Spleen (tissue), 11 donors: ENCODE measurements around the gene PABPC1L. TPM values are rescaled to one million over a fixed set of nuclear protein-coding genes. Genes with fewer than 3 reads are reported as not detected.

ENCODE experiments used
- DNase-seq: peaks from one replicate; pipeline ENCODE4 v3.0.0-alpha.2; 2020
- H3K27ac ChIP-seq, 8 donors: fragments of 200-600 bp; sonication (generic) in 7 of 8; 1 replicate in 4 of 8; 2 replicates in 4 of 8; pipeline versions ENCODE4 v1.5.0 to v1.8.0; 2016 to 2021; ENCODE audit warnings: inconsistent platforms in 4 of 8, mild to moderate bottlenecking in 4 of 8, moderate library complexity in 1 of 8
- H3K27me3 ChIP-seq, 7 donors: fragments of 200-600 bp; sonication (generic) in 6 of 7; replicated peaks in 1 of 7; 1 replicate in 4 of 7; 2 replicates in 3 of 7; pipeline versions ENCODE4 v1.5.0 to v1.8.0; 2016 to 2021; ENCODE audit warnings: inconsistent platforms in 3 of 7, mild to moderate bottlenecking in 1 of 7
- H3K36me3 ChIP-seq, 6 donors: fragments of 200-600 bp; sonication (generic) in 5 of 6; 1 replicate in 4 of 6; 2 replicates in 2 of 6; pipeline versions ENCODE4 v1.5.0 to v1.8.0; 2016 to 2021; ENCODE audit warnings: inconsistent platforms in 2 of 6
- H3K4me1 ChIP-seq, 6 donors: fragments of 200-600 bp; sonication (generic) in 5 of 6; 1 replicate in 3 of 6; 2 replicates in 3 of 6; pipeline versions ENCODE4 v1.5.0 to v1.8.0; 2016 to 2021; ENCODE audit warnings: inconsistent platforms in 3 of 6
- H3K4me3 ChIP-seq, 8 donors: fragments of 200-600 bp; sonication (generic) in 7 of 8; 1 replicate in 4 of 8; 2 replicates in 4 of 8; pipeline versions ENCODE4 v1.5.0 to v1.8.0; 2016 to 2021; ENCODE audit warnings: inconsistent platforms in 4 of 8, mild to moderate bottlenecking in 4 of 8, moderate library complexity in 2 of 8
- H3K9me3 ChIP-seq, 8 donors: fragments of 200-600 bp; sonication (generic) in 7 of 8; 1 replicate in 4 of 8; 2 replicates in 4 of 8; pipeline versions ENCODE4 v1.5.0 to v1.8.0; 2016 to 2021; ENCODE audit warnings: inconsistent platforms in 4 of 8
- POLR2A ChIP-seq, 3 donors: fragments of 450-650 bp; IDR thresholded peaks; one replicate each; pipeline ENCODE4 v1.5.1; 2017; ENCODE audit warnings: antibody characterized with exemption in 3 of 3, mild to moderate bottlenecking in 1 of 3
- POLR2AphosphoS5 ChIP-seq, 3 donors: sonication (generic); formaldehyde crosslinking; IDR thresholded peaks; one replicate each; pipeline ENCODE4 v1.5.1; 2017; ENCODE audit warnings: antibody characterized with exemption in 3 of 3
- WGBS, 5 donors: extraction: QIAGEN DNeasy Blood & Tissue Kit in 3 of 5; methylation state at CpG; one replicate each; pipeline versions ENCODE4 v1.1.5 to v1.1.7; 2013 to 2018; 5-methylcytosine and 5-hydroxymethylcytosine counted together
- intact Hi-C: fragments of 100-400 bp; cut with DNase I; formaldehyde crosslinking; loops from one replicate; pipeline ENCODE4 v1.15.0; 2023; ENCODE audit warnings: low total_unique reads
- polyA plus RNA-seq, 3 donors: library from polyadenylated mRNA; stranded (reverse); fragments of 200-250 nt; gene quantifications; one replicate each; pipeline ENCODE4 v1.2.1, GENCODE V29; 2013
- total RNA-seq, 7 donors: library from RNA; depleted of rRNA in 3 of 7; stranded (reverse); fragments of >200 nt in 3 of 7; fragmentation: NEBNext Ultra II Directional in 4 of 7; extraction: Animal tissue kit (Norgen Biotek cat#: 25700) in 4 of 7; gene quantifications; one replicate each; pipeline versions ENCODE4 v1.1.0 to v1.2.1, GENCODE V29; 2016 to 2021
- TF ChIP-seq, protein P1 (sequence below), 11 experiments: fragments of 200-600 bp in 7 of 11; fragments of 450-650 bp in 4 of 11; sonication (generic) in 4 of 11; IDR thresholded peaks in 8 of 11; conservative IDR thresholded peaks in 3 of 11; 1 replicate in 7 of 11; 2 replicates in 4 of 11; pipeline versions ENCODE4 v1.4.0 to v1.8.0; 2016 to 2021; ENCODE audit warnings: antibody characterized with exemption in 11 of 11, inconsistent platforms in 4 of 11, mild to moderate bottlenecking in 1 of 11
- donor health status: healthy with polysubstance abuse.
- donor health status: DM: no; HTN: no; CAD: no; lungs with moderate emphysema.
- donor health status: DM: no; HTN: no; CAD: no.
- donor health status: Bipolar disorder and iron deficiency.
- donor health status: healthy.
- donor health status: DM: no; HTN: no; CAD: no.
- donor health status: DM: yes; HTN: yes; CAD: no.

The PABPC1L gene
- total and polyA plus RNA-seq, 10 donors = 27.0 to 61.4 (median 33.8) TPM

DNA sequence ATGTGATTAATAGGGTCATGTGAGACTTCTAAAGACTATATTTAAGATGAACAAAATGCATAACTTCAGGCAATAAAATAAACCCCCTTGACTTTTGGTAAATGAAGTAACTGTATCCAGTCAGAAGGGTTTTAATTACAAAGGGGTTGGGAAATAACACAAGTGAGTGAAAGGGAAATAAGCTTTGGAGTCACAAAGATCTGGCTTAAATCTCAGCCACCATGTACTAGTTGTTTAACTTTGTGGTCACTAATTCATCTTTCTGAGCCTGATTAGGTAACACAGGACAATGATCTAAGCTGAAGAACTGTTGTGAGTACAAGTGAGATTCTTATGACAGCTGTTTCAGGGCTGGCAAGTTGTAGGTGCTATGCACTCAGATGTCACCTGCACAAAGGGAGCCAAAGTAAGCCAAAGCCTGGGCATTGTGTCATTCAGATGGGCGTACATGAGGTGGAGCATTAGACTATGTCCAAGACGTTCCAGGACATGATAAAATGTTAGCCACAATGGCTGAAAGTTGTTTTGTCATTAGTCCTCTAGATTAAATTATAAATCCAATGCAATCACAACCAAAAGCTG, 36.5 kb downstream of the PABPC1L start:
- Histone ChIP-seq H3K9me3 (no peaks in the 10 kb centered on the region), H3K36me3 (peaks cover 0 to 100% (median 91%) of the 10 kb centered on the region in 6 donors), H3K4me1 (peaks cover 0 to 16% (median 0%) of the 10 kb centered on the region in 6 donors), H3K27ac (no peak overlapping the region), H3K27me3 (no peaks in the 10 kb centered on the region), H3K4me3 (no peak overlapping the region)
- WGBS, 5 donors = 83 to 93% (median 88%) methylated on average over 2 of the region's 2 CpGs
- no peak for DNase-seq
- intact Hi-C loops = no loop called here
- TF ChIP-seq, protein P1, sequence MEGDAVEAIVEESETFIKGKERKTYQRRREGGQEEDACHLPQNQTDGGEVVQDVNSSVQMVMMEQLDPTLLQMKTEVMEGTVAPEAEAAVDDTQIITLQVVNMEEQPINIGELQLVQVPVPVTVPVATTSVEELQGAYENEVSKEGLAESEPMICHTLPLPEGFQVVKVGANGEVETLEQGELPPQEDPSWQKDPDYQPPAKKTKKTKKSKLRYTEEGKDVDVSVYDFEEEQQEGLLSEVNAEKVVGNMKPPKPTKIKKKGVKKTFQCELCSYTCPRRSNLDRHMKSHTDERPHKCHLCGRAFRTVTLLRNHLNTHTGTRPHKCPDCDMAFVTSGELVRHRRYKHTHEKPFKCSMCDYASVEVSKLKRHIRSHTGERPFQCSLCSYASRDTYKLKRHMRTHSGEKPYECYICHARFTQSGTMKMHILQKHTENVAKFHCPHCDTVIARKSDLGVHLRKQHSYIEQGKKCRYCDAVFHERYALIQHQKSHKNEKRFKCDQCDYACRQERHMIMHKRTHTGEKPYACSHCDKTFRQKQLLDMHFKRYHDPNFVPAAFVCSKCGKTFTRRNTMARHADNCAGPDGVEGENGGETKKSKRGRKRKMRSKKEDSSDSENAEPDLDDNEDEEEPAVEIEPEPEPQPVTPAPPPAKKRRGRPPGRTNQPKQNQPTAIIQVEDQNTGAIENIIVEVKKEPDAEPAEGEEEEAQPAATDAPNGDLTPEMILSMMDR (IDR thresholded peaks at IDR 0.05 in 8 of 11, conservative IDR thresholded peaks at IDR 0.05 in 3 of 11) = no peak
- TF ChIP-seq POLR2A (IDR thresholded peaks at IDR 0.05) (no peak), POLR2AphosphoS5 (IDR thresholded peaks at IDR 0.05) (no peak)

DNA sequence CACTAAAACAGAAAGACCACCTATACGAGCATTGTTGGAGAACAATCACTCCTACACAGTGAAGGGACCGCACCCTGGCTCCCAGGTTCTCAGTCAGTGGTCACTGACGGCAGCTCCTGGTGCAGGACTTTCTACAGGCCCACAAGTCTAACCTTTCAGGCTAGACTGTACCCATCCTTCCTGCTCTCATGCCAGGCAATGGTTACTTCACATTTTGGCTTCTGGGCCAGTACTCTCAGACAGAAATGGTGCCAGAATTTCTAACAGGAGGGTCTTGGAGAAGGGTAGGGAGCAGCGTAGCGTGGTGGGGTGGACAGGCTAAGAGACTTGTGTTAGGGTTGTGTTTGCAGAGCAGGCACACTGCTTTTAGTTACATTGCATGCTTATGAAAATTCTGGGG, 38.2 kb downstream of the PABPC1L start:
- TF ChIP-seq POLR2AphosphoS5 (IDR thresholded peaks at IDR 0.05) (no peak), POLR2A (IDR thresholded peaks at IDR 0.05) (no peak)
- TF ChIP-seq, protein P1 (IDR thresholded peaks at IDR 0.05 in 8 of 11, conservative IDR thresholded peaks at IDR 0.05 in 3 of 11) = no peak
- H3K4me3 ChIP-seq = no peak overlapping the region
- no peak overlapping the region for H3K27ac ChIP-seq
- intact Hi-C loops = no loop called here
- 90 to 97% (median 96%) methylated on average over 5 of the region's 5 CpGs for WGBS, 5 donors
- H3K9me3 ChIP-seq = no peaks in the 10 kb centered on the region
- H3K4me1 ChIP-seq = peaks cover 0 to 22% (median 0%) of the 10 kb centered on the region in 6 donors
- peaks cover 0 to 100% (median 91%) of the 10 kb centered on the region in 6 donors for H3K36me3 ChIP-seq
- H3K27me3 ChIP-seq = no peaks in the 10 kb centered on the region
- no peak for DNase-seq

DNA sequence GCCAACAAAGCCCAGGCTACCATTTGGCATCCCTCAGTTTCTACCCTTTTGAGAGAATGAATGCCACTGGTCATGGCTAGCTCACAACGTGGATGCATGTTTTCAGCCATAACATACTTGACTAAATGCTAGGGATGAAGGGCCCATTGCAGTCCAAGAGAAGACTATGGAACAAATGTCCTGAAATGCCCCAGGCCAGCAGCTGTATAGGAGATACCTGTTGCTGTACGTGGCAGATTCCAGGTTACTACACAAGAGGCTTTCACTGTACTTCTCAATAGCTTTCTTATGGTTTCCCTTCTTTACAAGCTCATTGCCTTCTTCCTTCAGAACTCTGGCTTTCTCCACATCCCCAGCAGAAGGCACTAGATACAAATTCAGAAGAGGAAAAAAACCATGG, 38.7 kb downstream of the PABPC1L start:
- intact Hi-C loops = no loop called here
- Histone ChIP-seq H3K27me3 (no peaks in the 10 kb centered on the region), H3K4me1 (peaks cover 0 to 24% (median 0%) of the 10 kb centered on the region in 6 donors), H3K27ac (no peak overlapping the region), H3K4me3 (no peak overlapping the region), H3K36me3 (peaks cover 0 to 100% (median 91%) of the 10 kb centered on the region in 6 donors), H3K9me3 (no peaks in the 10 kb centered on the region)
- no peak for DNase-seq
- TF ChIP-seq POLR2AphosphoS5 (IDR thresholded peaks at IDR 0.05) = no peak
- TF ChIP-seq, protein P1 (IDR thresholded peaks at IDR 0.05 in 8 of 11, conservative IDR thresholded peaks at IDR 0.05 in 3 of 11) = no peak
- no peak for TF ChIP-seq POLR2A (IDR thresholded peaks at IDR 0.05)
- 93 to 98% (median 96%) methylated on average over 2 of the region's 2 CpGs for WGBS, 5 donors

DNA sequence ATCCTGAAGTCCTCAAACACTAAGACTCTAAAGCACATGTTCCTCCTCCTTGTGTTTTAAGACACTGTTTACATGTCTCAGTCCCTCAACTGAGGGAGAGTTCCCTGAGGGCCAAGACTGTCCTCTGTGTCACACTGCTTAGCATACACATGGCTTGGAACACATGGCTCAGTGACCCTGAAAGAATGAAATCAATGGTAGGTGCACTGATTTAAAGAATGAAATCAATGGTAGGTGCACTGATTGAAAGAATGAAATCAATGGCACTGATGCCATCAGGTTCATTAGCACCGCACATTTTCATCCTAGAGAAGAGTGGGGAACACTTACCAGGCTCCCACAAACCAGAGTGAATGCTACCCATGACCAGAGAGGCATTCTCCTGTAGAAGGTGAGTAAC, 40.5 kb downstream of the PABPC1L start:
- intact Hi-C loops = loop anchor here (10.0 kb wide), 1 partner anchor 56 kb away; no protein-coding TSS in a partner anchor
- TF ChIP-seq POLR2AphosphoS5 (IDR thresholded peaks at IDR 0.05) (no peak), POLR2A (IDR thresholded peaks at IDR 0.05) (no peak)
- TF ChIP-seq, protein P1 (IDR thresholded peaks at IDR 0.05 in 8 of 11, conservative IDR thresholded peaks at IDR 0.05 in 3 of 11) = no peak
- Histone ChIP-seq H3K4me1 (peaks cover 0 to 38% (median 5%) of the 10 kb centered on the region in 6 donors), H3K27ac (no peak overlapping the region), H3K4me3 (no peak overlapping the region), H3K27me3 (no peaks in the 10 kb centered on the region), H3K9me3 (no peaks in the 10 kb centered on the region), H3K36me3 (peaks cover 0 to 100% (median 91%) of the 10 kb centered on the region in 6 donors)
- 94 to 100% (median 97%) methylated on average over 1 of the region's 1 CpG for WGBS, 5 donors
- DNase-seq = no peak
